Nephron progenitor cell (in vitro differentiated cells): Measurements from ENCODE around the gene PISD.
A peak's percentile ranks its signal among the peaks of the same experiment; 100 is the strongest.
"Not testable (repeated sequence)": the region's sequence is repeated elsewhere in the genome, so short reads cannot be mapped to it uniquely, and the experiment has no call there.

Source experiments
- DNase-seq: peaks from one replicate; pipeline ENCODE4 v3.0.0; 2021
- H3K27ac Mint-ChIP-seq: 2 replicates; pipeline ENCODE4 v1.8.0; 2021; ENCODE audit warnings: mild to moderate bottlenecking, moderate library complexity, mixed read lengths
- H3K27me3 Mint-ChIP-seq: 2 replicates; pipeline ENCODE4 v1.8.0; 2021; ENCODE audit warnings: mild to moderate bottlenecking, low read depth, mixed read lengths; ENCODE audit not compliant: poor library complexity
- H3K36me3 Mint-ChIP-seq: 2 replicates; pipeline ENCODE4 v1.8.0; 2021; ENCODE audit warnings: low read depth, mixed read lengths
- H3K4me1 Mint-ChIP-seq: 2 replicates; pipeline ENCODE4 v1.8.0; 2021; ENCODE audit warnings: mixed read lengths
- H3K4me3 Mint-ChIP-seq: 2 replicates; pipeline ENCODE4 v1.8.0; 2021; ENCODE audit warnings: mild to moderate bottlenecking, moderate library complexity, mixed read lengths
- H3K9me3 Mint-ChIP-seq: 2 replicates; pipeline ENCODE4 v1.8.0; 2021; ENCODE audit warnings: mild to moderate bottlenecking, moderate library complexity, mixed read lengths
- TF ChIP-seq, protein P1 (sequence below): fragments of 200-600 bp; sonication (generic); IDR thresholded peaks from 2 replicates; pipeline ENCODE4 v1.5.0; 2021; ENCODE audit warnings: antibody characterized with exemption

The PISD gene

GRCh38 chr22:31595271-31595670, 66.7 kb downstream of the PISD start:
- TF ChIP-seq, protein P1, sequence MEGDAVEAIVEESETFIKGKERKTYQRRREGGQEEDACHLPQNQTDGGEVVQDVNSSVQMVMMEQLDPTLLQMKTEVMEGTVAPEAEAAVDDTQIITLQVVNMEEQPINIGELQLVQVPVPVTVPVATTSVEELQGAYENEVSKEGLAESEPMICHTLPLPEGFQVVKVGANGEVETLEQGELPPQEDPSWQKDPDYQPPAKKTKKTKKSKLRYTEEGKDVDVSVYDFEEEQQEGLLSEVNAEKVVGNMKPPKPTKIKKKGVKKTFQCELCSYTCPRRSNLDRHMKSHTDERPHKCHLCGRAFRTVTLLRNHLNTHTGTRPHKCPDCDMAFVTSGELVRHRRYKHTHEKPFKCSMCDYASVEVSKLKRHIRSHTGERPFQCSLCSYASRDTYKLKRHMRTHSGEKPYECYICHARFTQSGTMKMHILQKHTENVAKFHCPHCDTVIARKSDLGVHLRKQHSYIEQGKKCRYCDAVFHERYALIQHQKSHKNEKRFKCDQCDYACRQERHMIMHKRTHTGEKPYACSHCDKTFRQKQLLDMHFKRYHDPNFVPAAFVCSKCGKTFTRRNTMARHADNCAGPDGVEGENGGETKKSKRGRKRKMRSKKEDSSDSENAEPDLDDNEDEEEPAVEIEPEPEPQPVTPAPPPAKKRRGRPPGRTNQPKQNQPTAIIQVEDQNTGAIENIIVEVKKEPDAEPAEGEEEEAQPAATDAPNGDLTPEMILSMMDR = no peak
- Mint-ChIP-seq H3K27ac (no peak overlapping the region), H3K4me1 (no peaks in the 10 kb centered on the region), H3K36me3 (peaks cover 30% of the 10 kb centered on the region), H3K27me3 (no peaks in the 10 kb centered on the region), H3K9me3 (peaks cover 10% of the 10 kb centered on the region), H3K4me3 (no peak overlapping the region)
- no peak for DNase-seq

GRCh38 chr22:31590161-31590560, 71.9 kb downstream of the PISD start:
- not testable (repeated sequence) for DNase-seq, H3K27me3 Mint-ChIP-seq, H3K27ac Mint-ChIP-seq, H3K4me3 Mint-ChIP-seq
- Mint-ChIP-seq H3K36me3 (peaks cover 55% of the 10 kb centered on the region), H3K4me1 (peaks cover 12% of the 10 kb centered on the region), H3K9me3 (peaks cover 10% of the 10 kb centered on the region)

DNA sequence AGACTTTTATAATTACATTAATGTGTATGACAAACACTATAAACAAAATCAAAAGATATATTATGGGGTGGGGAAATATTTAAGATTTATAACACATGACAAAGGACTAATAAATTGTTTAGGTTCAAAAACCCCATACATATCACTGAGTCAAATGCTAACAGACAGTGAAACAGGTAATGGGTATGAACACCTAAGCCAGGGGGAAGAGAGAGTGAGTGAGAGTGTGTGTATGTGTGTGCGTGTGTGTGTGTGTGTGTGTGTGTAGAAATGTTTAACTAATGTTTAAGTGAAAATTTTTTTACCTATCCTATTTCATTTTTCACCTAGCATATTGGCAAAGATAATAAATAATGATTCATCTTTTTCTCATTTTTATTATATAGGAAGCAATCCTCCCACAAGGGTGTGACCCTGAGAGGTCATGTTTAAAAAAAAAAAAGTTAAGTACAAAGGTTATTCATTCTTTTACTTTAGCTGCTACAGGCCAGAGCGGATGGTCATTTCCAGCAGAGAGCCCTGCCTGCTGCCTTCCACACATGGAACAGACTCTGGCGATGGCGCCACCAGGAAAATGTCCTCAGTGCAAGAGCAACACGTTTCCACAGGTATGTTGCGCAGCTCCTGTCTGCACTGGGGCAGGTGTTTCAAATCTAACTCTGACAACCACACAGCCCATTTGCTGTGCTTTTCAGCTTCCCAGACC, 72.9 kb downstream of the PISD start:
- Mint-ChIP-seq H3K27ac (no peak overlapping the region), H3K9me3 (peaks cover 9% of the 10 kb centered on the region)
- DNase-seq = no peak

DNA sequence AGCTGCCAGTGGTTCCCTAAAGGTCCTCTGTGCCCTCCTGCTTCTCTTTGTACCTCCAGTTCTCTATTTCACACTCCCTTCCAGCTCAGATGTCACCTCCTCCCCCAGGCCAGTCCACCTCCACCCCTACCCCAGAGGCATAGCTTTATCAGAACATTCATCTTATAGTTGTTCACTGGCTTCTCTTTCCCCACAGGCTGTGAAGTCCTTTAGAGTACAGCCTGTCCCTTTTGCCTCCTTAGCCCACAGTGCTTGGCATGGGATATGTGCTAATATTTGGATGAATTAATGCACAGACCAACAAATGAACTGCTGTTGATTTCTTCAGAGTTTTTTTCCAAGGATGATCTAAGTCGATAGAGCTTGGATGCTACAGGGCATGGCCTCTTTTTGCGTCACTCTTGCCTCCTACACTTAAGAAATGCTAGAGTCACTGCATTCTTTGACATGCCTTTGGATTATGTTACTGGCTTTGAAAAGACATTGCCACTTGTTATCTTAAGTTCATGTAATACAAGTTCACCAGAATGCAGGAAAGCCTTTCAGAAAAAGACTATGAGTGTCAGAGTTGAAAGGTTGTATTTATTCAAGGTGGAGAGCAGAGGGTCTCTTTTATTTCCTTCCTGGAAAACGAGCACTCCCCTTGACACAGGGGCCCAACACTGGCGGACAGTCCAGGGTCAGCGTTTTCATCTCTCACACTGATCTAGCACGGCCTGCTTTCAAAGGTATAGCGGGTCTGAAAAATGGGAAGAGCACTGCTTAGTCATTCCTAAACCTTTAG, 75.7 kb downstream of the PISD start:
- DNase-seq = no peak
- Mint-ChIP-seq H3K36me3 (peaks cover 46% of the 10 kb centered on the region), H3K4me3 (peak overlapping the region; percentile 16), H3K9me3 (peaks cover 4% of the 10 kb centered on the region), H3K27ac (peak overlapping the region; percentile 77), H3K27me3 (no peaks in the 10 kb centered on the region), H3K4me1 (peaks cover 13% of the 10 kb centered on the region)
- TF ChIP-seq, protein P1 = no peak

More for the DNA sequence above, 72.9 kb downstream of the PISD start:
- Mint-ChIP-seq H3K4me3 (no peak overlapping the region), H3K27me3 (no peaks in the 10 kb centered on the region), H3K36me3 (peaks cover 52% of the 10 kb centered on the region), H3K4me1 (peaks cover 13% of the 10 kb centered on the region)
- TF ChIP-seq, protein P1 = no peak

GRCh38 chr22:31585161-31585859, 76.7 kb downstream of the PISD start:
- H3K4me3 Mint-ChIP-seq = no peak overlapping the region
- no peak overlapping the region for H3K27ac Mint-ChIP-seq
- H3K36me3 Mint-ChIP-seq = peaks cover 41% of the 10 kb centered on the region
- H3K4me1 Mint-ChIP-seq = peaks cover 13% of the 10 kb centered on the region
- DNase-seq = no peak
- H3K27me3 Mint-ChIP-seq = no peaks in the 10 kb centered on the region
- no peaks in the 10 kb centered on the region for H3K9me3 Mint-ChIP-seq
- TF ChIP-seq, protein P1 = no peak

DNA sequence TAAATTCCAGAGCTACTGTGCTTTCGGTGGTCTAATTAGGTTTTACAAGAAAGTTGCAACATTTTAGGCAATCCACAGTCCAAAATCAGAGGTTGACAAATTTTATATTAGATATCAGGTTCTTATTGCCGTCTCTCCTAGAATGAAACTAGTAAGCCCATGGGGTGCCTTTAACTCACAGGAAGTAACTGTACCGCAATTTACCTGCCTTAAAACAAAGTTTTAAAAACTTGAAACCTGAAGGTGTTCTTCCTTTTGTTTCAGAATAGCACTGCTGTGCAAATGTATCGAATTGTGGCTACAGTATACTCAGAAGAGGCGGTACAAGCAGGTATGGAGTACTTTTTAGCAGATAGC, 77.2 kb downstream of the PISD start:
- Mint-ChIP-seq H3K27ac (no peak overlapping the region), H3K27me3 (no peaks in the 10 kb centered on the region), H3K4me1 (peaks cover 13% of the 10 kb centered on the region), H3K9me3 (no peaks in the 10 kb centered on the region), H3K36me3 (peaks cover 41% of the 10 kb centered on the region), H3K4me3 (no peak overlapping the region)
- TF ChIP-seq, protein P1 = no peak
- no peak for DNase-seq
